ENCODE data around the gene A3GALT2. TPM values are rescaled to one million over a fixed set of nuclear protein-coding genes. Genes with fewer than 3 reads are reported as not detected.

Gene A3GALT2
- total RNA-seq, 2 donors from 2014 or later, result not detected

GRCh38 chr1:33299461-33300155 is 21.3 kb downstream of the A3GALT2 start:
- no peak overlapping the region for H3K4me3 ChIP-seq
- no peaks in the 10 kb centered on the region for H3K27me3 ChIP-seq
- intact Hi-C loops (cut with DNase I), result loop anchor here (5.0 to 10.0 kb wide), 2 partner anchors 168 to 315 kb away; no protein-coding TSS in a partner anchor
- H3K4me1 ChIP-seq, result no peaks in the 10 kb centered on the region
- no peak for DNase-seq
- H3K9ac ChIP-seq (ENCODE audit: low read depth in 2 of 2, low read length in 2 of 2), result no peak overlapping the region
- H3K36me3 ChIP-seq, result no peaks in the 10 kb centered on the region
- H3K27ac ChIP-seq, result no peak overlapping the region
- TF ChIP-seq CTCF (IDR thresholded peaks at IDR 0.05), result no peak
- no peaks in the 10 kb centered on the region for H3K9me3 ChIP-seq

- Histone ChIP-seq H3K9me3 (no peaks in the 10 kb centered on the region), H3K4me3 (no peak overlapping the region), H3K36me3 (no peaks in the 10 kb centered on the region), H3K27ac (no peak overlapping the region), H3K4me1 (no peaks in the 10 kb centered on the region), H3K27me3 (no peaks in the 10 kb centered on the region), H3K9ac (ENCODE audit: low read depth in 2 of 2, low read length in 2 of 2) (peak overlapping the region in 1 of 2 donors; percentile 6)
- DNase-seq, result peak; percentile 67
- TF ChIP-seq CTCF (IDR thresholded peaks at IDR 0.05), result peak; percentile 93
- intact Hi-C loops (cut with DNase I), result loop anchor here (5.0 to 10.0 kb wide), 2 partner anchors 169 to 316 kb away; no protein-coding TSS in a partner anchor
Observed at GRCh38 chr1:33298623-33299277, 22.1 kb downstream of the A3GALT2 start.

GRCh38 chr1:33297911-33298622 is 22.8 kb downstream of the A3GALT2 start:
- Histone ChIP-seq H3K4me3 (no peak overlapping the region), H3K27ac (no peak overlapping the region), H3K27me3 (no peaks in the 10 kb centered on the region), H3K9me3 (no peaks in the 10 kb centered on the region), H3K36me3 (no peaks in the 10 kb centered on the region), H3K4me1 (no peaks in the 10 kb centered on the region), H3K9ac (ENCODE audit: low read depth in 2 of 2, low read length in 2 of 2) (no peak overlapping the region)
- intact Hi-C loops (cut with DNase I), result loop anchor here (5.0 to 10.0 kb wide), 2 partner anchors 169 to 317 kb away; no protein-coding TSS in a partner anchor
- no peak for TF ChIP-seq CTCF (IDR thresholded peaks at IDR 0.05)
- no peak for DNase-seq

- Histone ChIP-seq H3K36me3 (no peaks in the 10 kb centered on the region), H3K4me1 (no peaks in the 10 kb centered on the region), H3K27ac (no peak overlapping the region), H3K4me3 (no peak overlapping the region), H3K27me3 (no peaks in the 10 kb centered on the region), H3K9ac (ENCODE audit: low read depth in 2 of 2, low read length in 2 of 2) (no peak overlapping the region), H3K9me3 (no peaks in the 10 kb centered on the region)
- no peak for TF ChIP-seq CTCF (IDR thresholded peaks at IDR 0.05)
- no peak for DNase-seq
- intact Hi-C loops (cut with DNase I), result loop anchor here (5.0 to 10.0 kb wide), 2 partner anchors 170 to 318 kb away; no protein-coding TSS in a partner anchor
Observed at GRCh38 chr1:33296824-33297223, 24.1 kb downstream of the A3GALT2 start.

- Histone ChIP-seq H3K4me3 (no peak overlapping the region), H3K27ac (no peak overlapping the region), H3K9me3 (no peaks in the 10 kb centered on the region), H3K27me3 (no peaks in the 10 kb centered on the region), H3K36me3 (no peaks in the 10 kb centered on the region), H3K4me1 (no peaks in the 10 kb centered on the region), H3K9ac (ENCODE audit: low read depth in 2 of 2, low read length in 2 of 2) (no peak overlapping the region)
- TF ChIP-seq CTCF (IDR thresholded peaks at IDR 0.05), result no peak
- intact Hi-C loops (cut with DNase I), result loop anchor here (5.0 to 10.0 kb wide), 2 partner anchors 171 to 319 kb away; no protein-coding TSS in a partner anchor
- DNase-seq, result no peak
Observed at GRCh38 chr1:33296082-33296458, 24.8 kb downstream of the A3GALT2 start.

Measured in colonic mucosa (tissue), 4 donors.